Measurements from ENCODE around the gene HBS1L.

The HBS1L gene

GRCh38 chr6:135012349-135012748 lies 42.3 kb downstream of the HBS1L start (continued):
- TF ChIP-seq, protein P1, sequence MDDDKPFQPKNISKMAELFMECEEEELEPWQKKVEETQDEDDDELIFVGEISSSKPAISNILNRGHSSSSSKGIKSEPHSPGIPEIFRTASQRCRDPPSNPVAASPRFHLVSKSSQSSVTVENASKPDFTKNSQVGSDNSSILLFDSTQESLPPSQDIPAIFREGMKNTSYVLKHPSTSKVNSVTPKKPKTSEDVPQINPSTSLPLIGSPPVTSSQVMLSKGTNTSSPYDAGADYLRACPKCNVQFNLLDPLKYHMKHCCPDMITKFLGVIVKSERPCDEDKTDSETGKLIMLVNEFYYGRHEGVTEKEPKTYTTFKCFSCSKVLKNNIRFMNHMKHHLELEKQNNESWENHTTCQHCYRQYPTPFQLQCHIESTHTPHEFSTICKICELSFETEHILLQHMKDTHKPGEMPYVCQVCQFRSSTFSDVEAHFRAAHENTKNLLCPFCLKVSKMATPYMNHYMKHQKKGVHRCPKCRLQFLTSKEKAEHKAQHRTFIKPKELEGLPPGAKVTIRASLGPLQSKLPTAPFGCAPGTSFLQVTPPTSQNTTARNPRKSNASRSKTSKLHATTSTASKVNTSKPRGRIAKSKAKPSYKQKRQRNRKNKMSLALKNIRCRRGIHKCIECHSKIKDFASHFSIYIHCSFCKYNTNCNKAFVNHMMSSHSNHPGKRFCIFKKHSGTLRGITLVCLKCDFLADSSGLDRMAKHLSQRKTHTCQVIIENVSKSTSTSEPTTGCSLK (tag by site-specific recombination; IDR thresholded peaks at IDR 0.05) = no peak

DNA sequence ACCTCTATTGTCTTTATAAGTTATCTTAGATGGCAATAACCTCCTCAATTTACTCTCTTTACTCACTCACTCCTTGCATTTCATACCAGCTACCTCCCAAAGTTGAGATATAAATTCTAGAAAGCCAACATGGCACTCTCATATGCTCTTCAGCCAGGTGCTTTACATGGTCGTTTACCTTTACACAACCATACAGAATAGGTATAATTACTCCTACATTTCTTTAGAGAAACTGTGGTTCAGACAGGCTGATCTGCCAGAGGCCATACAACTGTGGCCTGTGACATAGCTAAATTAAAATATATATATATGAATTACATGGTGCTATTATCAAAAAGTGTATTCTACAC lies 45.7 kb downstream of the HBS1L start:
- Histone ChIP-seq H3K4me3 (ENCODE audit: low read depth, low read length) (no peak overlapping the region), H3K4me1 (ENCODE audit: control insufficient read depth, insufficient read depth, low read length) (no peaks in the 10 kb centered on the region), H3K9me3 (ENCODE audit: control insufficient read depth, insufficient read depth, low read depth, low read length) (no peaks in the 10 kb centered on the region), H3K27ac (ENCODE audit: extremely low read depth, low read depth, low read length) (no peak overlapping the region), H3K36me3 (ENCODE audit: control insufficient read depth in 2 of 2, insufficient read depth in 1 of 2, low read length in 2 of 2) (peaks cover 0 to 7% of the 10 kb centered on the region in 2 experiments; a peak in 1 of 3 replicates)
- ChIA-PET CTCF (interaction anchor here (1.4 kb wide), 1 partner anchor 135 kb away, joined by 3 read pairs; no protein-coding TSS in a partner anchor), POLR2A (no interaction called here)
- TF ChIP-seq ZNF148 (tag by site-specific recombination; IDR thresholded peaks at IDR 0.05; ENCODE audit: borderline replicate concordance) (no peak), REPIN1 (tag by site-specific recombination; IDR thresholded peaks at IDR 0.05; ENCODE audit: low read depth) (no peak)

DNA sequence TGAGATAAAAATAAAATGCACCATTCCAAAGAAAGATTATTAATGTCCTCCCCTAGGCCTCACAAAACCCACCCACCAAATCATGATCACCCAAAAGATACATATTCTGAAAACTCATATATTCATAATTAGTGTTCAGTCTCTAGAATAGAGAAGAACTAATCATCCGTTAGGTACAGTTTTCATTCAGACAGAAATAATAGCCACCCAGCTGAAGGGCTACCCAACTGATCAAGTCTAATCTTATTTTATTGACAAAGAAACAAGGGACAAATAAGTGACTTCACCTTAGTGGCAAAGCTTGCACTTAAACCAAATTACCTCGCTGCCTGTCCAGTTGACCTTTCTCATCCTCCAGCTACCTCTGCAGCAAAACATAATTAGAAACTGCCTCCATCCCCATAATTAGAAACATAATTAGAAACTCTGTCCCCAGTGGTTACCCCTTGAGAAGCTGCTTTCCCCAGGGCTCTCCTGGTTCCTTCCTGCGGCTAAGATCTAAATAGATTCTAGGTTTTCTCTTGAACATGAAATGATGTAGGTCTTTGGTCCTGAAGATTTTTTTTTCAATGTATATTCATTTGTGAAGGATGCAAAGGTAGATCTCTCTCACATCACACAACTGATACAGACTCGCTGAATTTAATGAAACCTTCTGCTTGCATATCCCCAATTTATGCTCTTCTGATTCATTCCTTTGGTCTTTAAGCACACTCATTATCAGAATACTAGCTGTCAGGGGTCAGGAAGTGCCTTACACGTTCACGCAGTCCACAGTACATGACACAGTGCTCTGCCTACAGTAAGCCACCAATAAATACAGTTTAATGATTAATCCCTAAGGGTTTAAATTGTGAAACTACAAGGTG lies 46.3 kb downstream of the HBS1L start:
- Histone ChIP-seq H3K4me1 (ENCODE audit: control insufficient read depth, insufficient read depth, low read length) (no peaks in the 10 kb centered on the region), H3K9me3 (ENCODE audit: control insufficient read depth, insufficient read depth, low read depth, low read length) (no peaks in the 10 kb centered on the region), H3K36me3 (ENCODE audit: control insufficient read depth in 2 of 2, insufficient read depth in 1 of 2, low read length in 2 of 2) (peaks cover 0 to 7% of the 10 kb centered on the region in 2 experiments; a peak in 1 of 3 replicates), H3K27ac (ENCODE audit: extremely low read depth, low read depth, low read length) (no peak overlapping the region), H3K4me3 (ENCODE audit: low read depth, low read length) (no peak overlapping the region)
- CTCF ChIA-PET = interaction anchor here (0.7 to 1.4 kb wide), 2 partner anchors 136 to 852 kb away, joined by 3 to 5 read pairs; no protein-coding TSS in a partner anchor
- POLR2A ChIA-PET = no interaction called here
- TF ChIP-seq, protein P1 (tag by site-specific recombination; IDR thresholded peaks at IDR 0.05) = no peak
- TF ChIP-seq ZNF341 (tag by site-specific recombination; IDR thresholded peaks at IDR 0.05; ENCODE audit: low read depth) = no peak
- TF ChIP-seq REPIN1 (tag by site-specific recombination; IDR thresholded peaks at IDR 0.05; ENCODE audit: low read depth) = no peak
- TF ChIP-seq ZNF16 (tag by site-specific recombination; IDR thresholded peaks at IDR 0.05; ENCODE audit: low read depth) = no peak
- no peak for TF ChIP-seq ZNF561 (tag by site-specific recombination; IDR thresholded peaks at IDR 0.05; ENCODE audit: borderline replicate concordance)
- no peak for TF ChIP-seq ZNF692 (tag by site-specific recombination; IDR thresholded peaks at IDR 0.05)
- TF ChIP-seq PRDM10 (tag by site-specific recombination; IDR thresholded peaks at IDR 0.05) = no peak
- TF ChIP-seq HOXA7 (CRISPR knock-in tag; IDR thresholded peaks at IDR 0.05; ENCODE audit: borderline replicate concordance) = no peak
- TF ChIP-seq, protein P2, sequence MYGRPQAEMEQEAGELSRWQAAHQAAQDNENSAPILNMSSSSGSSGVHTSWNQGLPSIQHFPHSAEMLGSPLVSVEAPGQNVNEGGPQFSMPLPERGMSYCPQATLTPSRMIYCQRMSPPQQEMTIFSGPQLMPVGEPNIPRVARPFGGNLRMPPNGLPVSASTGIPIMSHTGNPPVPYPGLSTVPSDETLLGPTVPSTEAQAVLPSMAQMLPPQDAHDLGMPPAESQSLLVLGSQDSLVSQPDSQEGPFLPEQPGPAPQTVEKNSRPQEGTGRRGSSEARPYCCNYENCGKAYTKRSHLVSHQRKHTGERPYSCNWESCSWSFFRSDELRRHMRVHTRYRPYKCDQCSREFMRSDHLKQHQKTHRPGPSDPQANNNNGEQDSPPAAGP (tag by site-specific recombination; IDR thresholded peaks at IDR 0.05) = no peak
- TF ChIP-seq ZFHX2 (tag by site-specific recombination; conservative IDR thresholded peaks at IDR 0.05) = no peak
- TF ChIP-seq ZSCAN30 (tag by site-specific recombination; IDR thresholded peaks at IDR 0.05) = no peak
- TF ChIP-seq ZNF571 (tag by site-specific recombination; IDR thresholded peaks at IDR 0.05) = no peak
- TF ChIP-seq, protein P3, sequence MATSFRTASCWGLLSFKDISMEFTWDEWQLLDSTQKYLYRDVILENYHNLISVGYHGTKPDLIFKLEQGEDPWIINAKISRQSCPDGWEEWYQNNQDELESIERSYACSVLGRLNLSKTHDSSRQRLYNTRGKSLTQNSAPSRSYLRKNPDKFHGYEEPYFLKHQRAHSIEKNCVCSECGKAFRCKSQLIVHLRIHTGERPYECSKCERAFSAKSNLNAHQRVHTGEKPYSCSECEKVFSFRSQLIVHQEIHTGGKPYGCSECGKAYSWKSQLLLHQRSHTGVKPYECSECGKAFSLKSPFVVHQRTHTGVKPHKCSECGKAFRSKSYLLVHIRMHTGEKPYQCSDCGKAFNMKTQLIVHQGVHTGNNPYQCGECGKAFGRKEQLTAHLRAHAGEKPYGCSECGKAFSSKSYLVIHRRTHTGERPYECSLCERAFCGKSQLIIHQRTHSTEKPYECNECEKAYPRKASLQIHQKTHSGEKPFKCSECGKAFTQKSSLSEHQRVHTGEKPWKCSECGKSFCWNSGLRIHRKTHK (tag by site-specific recombination; IDR thresholded peaks at IDR 0.05) = no peak
